Neuron (in vitro differentiated cells): ENCODE measurements around the gene GAS2.
A peak's percentile ranks its signal among the peaks of the same experiment; 100 is the strongest.

Experiments used
- H2AFZ ChIP-seq: one replicate; pipeline ENCODE4 v1.6.1; 2013; ENCODE audit warnings: low read depth, mild to moderate bottlenecking, inconsistent platforms, low read length, moderate library complexity
- H3K27me3 ChIP-seq: one replicate; pipeline ENCODE4 v1.6.1; 2013; ENCODE audit warnings: low read length; ENCODE audit not compliant: insufficient read depth
- H3K36me3 ChIP-seq: one replicate; pipeline ENCODE4 v1.6.1; 2013; ENCODE audit warnings: low read length; ENCODE audit not compliant: insufficient read depth
- H3K4me1 ChIP-seq: one replicate; pipeline ENCODE4 v1.6.1; 2013; ENCODE audit warnings: low read length; ENCODE audit not compliant: insufficient read depth
- H3K4me3 ChIP-seq: 2 replicates; pipeline ENCODE4 v1.5.1; 2013; ENCODE audit warnings: mild to moderate bottlenecking, low read length, moderate library complexity
- H3K9me3 ChIP-seq: one replicate; pipeline ENCODE4 v1.6.1; 2013; ENCODE audit warnings: low read length

Gene GAS2

DNA sequence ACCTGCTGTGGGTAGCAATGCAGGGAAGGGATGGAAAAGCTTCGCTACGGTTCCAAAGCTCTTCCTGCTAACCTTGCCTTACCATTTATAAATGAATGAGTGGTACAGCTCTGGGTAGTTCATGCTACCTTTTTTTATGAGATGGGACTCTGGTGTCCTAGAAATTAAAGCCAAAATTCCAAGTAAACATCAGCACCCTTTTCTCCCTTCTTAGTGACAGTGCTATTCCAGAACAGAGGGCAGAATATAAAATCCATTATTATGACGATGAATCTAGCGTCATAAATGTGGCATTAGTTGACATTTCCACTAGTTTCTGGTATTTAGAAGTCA is 163.6 kb downstream of the GAS2 start:
- Histone ChIP-seq H3K4me3 (peak overlapping the region; percentile 39), H3K36me3 (peaks cover 10% of the 10 kb centered on the region), H3K27me3 (no peaks in the 10 kb centered on the region), H2AFZ (peak overlapping the region; percentile 51), H3K4me1 (peaks cover 11% of the 10 kb centered on the region), H3K9me3 (no peaks in the 10 kb centered on the region)

DNA sequence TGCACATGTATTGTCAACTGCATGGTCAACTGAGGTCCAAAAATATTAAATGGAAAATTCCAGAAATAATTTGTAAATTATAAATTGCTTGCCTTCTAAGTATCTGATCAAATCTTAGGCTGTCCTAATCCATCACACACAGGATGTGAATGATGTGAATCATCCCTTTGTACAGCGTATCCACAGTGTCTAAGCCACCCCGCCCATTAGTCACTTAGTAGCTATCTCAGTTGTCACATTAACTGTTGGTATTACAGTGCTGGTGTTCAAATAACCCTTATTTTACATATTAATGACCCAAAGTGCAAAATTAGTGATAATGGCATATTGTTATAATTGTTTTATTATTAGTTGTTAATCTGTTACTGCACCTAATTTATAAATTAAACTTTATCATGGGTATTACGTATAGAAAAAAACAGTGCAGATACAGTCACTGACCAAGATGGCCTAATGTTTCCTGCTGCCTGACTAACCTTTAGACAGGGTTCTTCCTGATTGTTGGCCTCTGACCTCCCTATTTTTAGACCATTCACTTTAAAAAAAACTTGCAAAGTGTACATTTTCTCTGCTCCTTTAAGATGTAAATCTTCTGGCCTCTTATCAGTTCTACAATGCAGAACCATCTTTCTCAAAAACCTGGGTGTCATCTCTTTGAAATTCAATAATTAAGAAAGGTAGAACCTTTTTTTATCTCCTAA is 166.1 kb downstream of the GAS2 start:
- Histone ChIP-seq H3K9me3 (no peaks in the 10 kb centered on the region), H2AFZ (no peak overlapping the region), H3K27me3 (no peaks in the 10 kb centered on the region)

DNA sequence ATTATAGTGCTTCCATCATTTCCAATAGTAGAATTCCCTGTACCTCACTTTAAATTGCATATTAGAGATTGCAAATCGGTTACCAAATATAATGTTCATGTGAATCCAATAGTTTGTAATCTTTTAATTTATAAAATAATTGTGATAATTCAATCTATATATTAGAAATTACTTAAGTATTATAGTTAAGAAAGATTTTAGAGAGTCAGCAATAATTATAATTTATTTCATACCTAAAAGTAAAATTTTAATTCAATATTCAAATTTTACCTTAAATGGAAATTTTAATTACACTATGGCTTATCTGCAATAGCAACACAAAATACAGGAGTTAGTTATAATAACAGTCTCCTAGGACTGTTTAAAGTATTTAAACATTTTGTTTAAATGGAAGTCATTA is 180.3 kb downstream of the GAS2 start:
- Histone ChIP-seq H3K36me3 (no peaks in the 10 kb centered on the region), H3K4me1 (no peaks in the 10 kb centered on the region), H3K9me3 (no peaks in the 10 kb centered on the region), H2AFZ (no peak overlapping the region), H3K4me3 (no peak overlapping the region), H3K27me3 (no peaks in the 10 kb centered on the region)

More for the DNA sequence above, 166.1 kb downstream of the GAS2 start:
- no peak overlapping the region for H3K4me3 ChIP-seq
- no peaks in the 10 kb centered on the region for H3K36me3 ChIP-seq
- peaks cover 11% of the 10 kb centered on the region for H3K4me1 ChIP-seq

DNA sequence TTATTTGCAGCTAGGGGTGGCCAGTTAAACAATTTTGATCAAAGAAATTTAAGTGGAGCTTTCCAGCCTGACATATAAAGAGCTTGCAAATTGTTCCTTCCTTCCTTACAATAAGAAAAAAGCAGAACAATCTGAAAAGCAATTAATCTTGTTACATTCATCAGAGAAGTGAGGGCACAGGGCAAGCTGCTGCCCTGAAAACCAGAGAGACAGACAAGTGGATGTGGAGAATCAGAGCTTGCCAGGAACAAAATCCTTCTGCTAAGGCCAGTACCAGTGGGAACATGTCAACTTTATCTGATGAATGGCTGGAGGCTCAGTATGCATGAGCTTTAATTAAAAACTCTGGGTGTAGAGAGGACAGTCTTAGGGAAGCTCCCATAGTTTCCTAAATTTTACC is 185.1 kb downstream of the GAS2 start:
- Histone ChIP-seq H3K36me3 (no peaks in the 10 kb centered on the region), H3K9me3 (no peaks in the 10 kb centered on the region), H3K4me3 (no peak overlapping the region), H3K27me3 (no peaks in the 10 kb centered on the region), H2AFZ (no peak overlapping the region), H3K4me1 (no peaks in the 10 kb centered on the region)

DNA sequence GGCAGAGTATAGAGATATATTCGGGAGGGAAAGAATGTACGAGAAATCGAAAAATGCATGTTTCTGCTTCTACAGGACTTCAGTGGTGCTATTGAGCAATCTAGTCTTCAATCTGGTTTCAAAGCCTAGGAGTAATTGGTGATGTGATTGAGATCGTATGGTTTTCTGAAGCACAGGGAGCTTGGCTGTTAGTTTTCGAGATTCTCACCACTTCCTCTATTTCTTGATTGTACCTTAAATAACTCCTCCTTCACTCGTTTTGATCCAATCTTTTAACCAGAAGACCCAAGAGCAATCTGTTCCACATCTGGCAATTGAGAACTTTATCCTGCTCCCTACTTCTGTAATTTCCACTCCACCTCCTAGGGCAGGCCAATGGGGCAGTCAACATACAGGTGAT is 193.3 kb downstream of the GAS2 start:
- Histone ChIP-seq H3K4me1 (no peaks in the 10 kb centered on the region), H3K4me3 (no peak overlapping the region), H3K36me3 (no peaks in the 10 kb centered on the region), H3K9me3 (no peaks in the 10 kb centered on the region), H2AFZ (no peak overlapping the region), H3K27me3 (no peaks in the 10 kb centered on the region)

DNA sequence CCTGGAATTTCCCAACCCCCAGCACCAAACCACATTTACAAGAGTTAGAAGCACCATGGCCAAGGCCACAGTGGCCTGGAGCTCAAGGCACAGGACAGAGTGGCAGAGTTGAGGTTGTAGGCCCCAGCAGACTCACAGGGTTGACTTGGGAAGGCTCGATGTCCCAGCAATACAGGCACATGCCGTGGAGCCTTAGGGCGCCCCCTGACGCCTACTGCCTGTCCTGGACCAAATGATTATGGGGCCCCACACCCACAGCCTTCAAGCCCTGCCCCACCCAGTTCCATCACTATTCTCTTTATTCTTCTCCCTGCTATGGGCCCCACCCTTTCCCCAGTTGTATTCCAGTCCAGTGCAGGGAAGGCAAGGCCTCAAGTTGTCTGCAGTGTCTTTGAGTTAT is 193.8 kb downstream of the GAS2 start, which contains the start of gene CCDC179:
TSS of gene CCDC179 (minus strand) at position 234 of the 400 bp plus-strand sequence. CDS start at position 181, 53 bp downstream.
- no peak within 1 kb of the TSS for H2AFZ ChIP-seq
- no peaks in the 10 kb centered on the region for H3K4me1 ChIP-seq

More for the DNA sequence above, 193.8 kb downstream of the GAS2 start, which contains the start of gene CCDC179:
- no peaks in the 10 kb centered on the region for H3K36me3 ChIP-seq
- H3K9me3 ChIP-seq: no peaks in the 10 kb centered on the region
- H3K27me3 ChIP-seq: no peaks in the 10 kb centered on the region
- no peak within 1 kb of the TSS for H3K4me3 ChIP-seq
